Heart right ventricle (tissue), 16 donors: ENCODE results near the gene KDM2B. TPM values are rescaled to one million over a fixed set of nuclear protein-coding genes. Genes with fewer than 3 reads are reported as not detected.
A peak's percentile ranks its signal among the peaks of the same experiment; 100 is the strongest.
"Not testable (repeated sequence)": the region's sequence is repeated elsewhere in the genome, so short reads cannot be mapped to it uniquely, and the experiment has no call there.

Experiments used
- ATAC-seq, 8 donors: fragments of 200-7000 bp; cut with Tn5 transposase; one replicate each; pipeline ENCODE4 v1.9.1; 2020; ENCODE audit warnings: mild to moderate bottlenecking in 8 of 8, moderate library complexity in 8 of 8, moderate number of reproducible peaks in 1 of 8
- DNase-seq, 2 donors: peaks; one replicate each; pipeline ENCODE4 v3.0.0-alpha.2; 2020
- H3K27ac ChIP-seq, 10 donors: fragments of 200-600 bp; sonication (generic) in 2 of 10; one replicate each; pipeline versions ENCODE4 v1.5.0 to v1.8.0; 2020 to 2022; ENCODE audit warnings: mild to moderate bottlenecking in 3 of 10
- H3K27me3 ChIP-seq, 7 donors: fragments of 200-600 bp; one replicate each; pipeline ENCODE4 v1.8.0; 2021 to 2022; ENCODE audit warnings: mild to moderate bottlenecking in 2 of 7
- H3K36me3 ChIP-seq, 9 donors: fragments of 200-600 bp; sonication (generic) in 1 of 9; one replicate each; pipeline versions ENCODE4 v1.5.0 to v1.8.0; 2020 to 2022; ENCODE audit warnings: mild to moderate bottlenecking in 2 of 9
- H3K4me1 ChIP-seq, 9 donors: fragments of 200-600 bp; sonication (generic) in 1 of 9; one replicate each; pipeline versions ENCODE4 v1.5.0 to v1.8.0; 2020 to 2022; ENCODE audit warnings: mild to moderate bottlenecking in 4 of 9
- H3K4me3 ChIP-seq, 10 donors: fragments of 200-600 bp; sonication (generic) in 2 of 10; one replicate each; pipeline versions ENCODE4 v1.5.0 to v1.8.0; 2020 to 2022; ENCODE audit warnings: mild to moderate bottlenecking in 7 of 10, moderate library complexity in 2 of 10
- H3K9me3 ChIP-seq, 11 donors: fragments of 200-600 bp in 10 of 11; sonication (generic) in 2 of 11; one replicate each; pipeline versions ENCODE4 v1.5.0 to v1.8.0; 2013 to 2022; ENCODE audit warnings: mild to moderate bottlenecking in 2 of 11, control low read depth in 1 of 11, moderate library complexity in 1 of 11
- WGBS, 2 donors: extraction: QIAGEN DNeasy Blood & Tissue Kit; methylation state at CpG; one replicate each; pipeline ENCODE4 v1.1.7; 2013; ENCODE audit warnings: inconsistent platforms in 1 of 2; 5-methylcytosine and 5-hydroxymethylcytosine counted together
- intact Hi-C, 10 donors: fragments of 100-400 bp; cut with DNase I; formaldehyde crosslinking; loops; one replicate each; pipeline versions ENCODE4 v1.11.1 to v1.14.2; 2022
- polyA plus RNA-seq, 2 donors: library from polyadenylated mRNA; stranded (reverse); fragments of 200-250 nt; gene quantifications; one replicate each; pipeline ENCODE4 v1.2.3, GENCODE V29; 2013
- total RNA-seq, 10 donors: library from RNA; stranded (reverse); fragmentation: NEBNext Ultra II Directional in 3 of 10; extraction: Animal tissue kit (Norgen Biotek cat#: 25700) in 3 of 10; gene quantifications; one replicate each; pipeline versions ENCODE4 v1.2.1 to v1.2.4, GENCODE V29; 2021 to 2023
- TF ChIP-seq, protein P1 (sequence below), 9 donors: fragments of 200-600 bp; sonication (generic) in 2 of 9; IDR thresholded peaks; one replicate each; pipeline versions ENCODE4 v1.5.0 to v1.8.0; 2021 to 2022; ENCODE audit warnings: antibody characterized with exemption in 9 of 9, mild to moderate bottlenecking in 5 of 9, moderate library complexity in 1 of 9
- donor health status: Arrhythmogenic right ventricular cardiomyopathy.
- donor health status: ischemic (EF 13 %, LVEDD 7.1; RV severe dilation, severe dysfunction).
- donor health status: healthy with polysubstance abuse.
- donor health status: DM: no; HTN: yes; CAD: no.
- donor health status: DM: no; HTN: no; CAD: no.
- donor health status: ischemic (EF 25% LVEDD 6.9; RV normal size, moderate dysfunction).
- donor health status: ischemic (EF 25% LVEDD 5.7; RV mildly dilated, moderate dysfunction).
- donor health status: healthy.
- donor health status: DM: yes; HTN: yes; CAD: no.
- donor health status: Ischemic cardiomyopathy.
- donor health status: ischemic (EF 35%, LVEDD 5.7; RV mildly dilated, moderate dysfunction).
- donor health status: nonischemic (EF 11% LVEDD 7.7; RV severe dilation, severe dysfunction).
- donor health status: DM: yes; HTN: yes; CAD: no.
- donor health status: PGD.
- donor health status: ischemic (EF 29% LVEDD 5.4; RV normal size, mild dysfunction).
- donor health status: nonischemic (EF 23%, LVEDD 6.1; RV moderate dilation, normal function).

The KDM2B gene
- total and polyA plus RNA-seq, 12 donors, result 4.8 to 18.4 (median 13.6) TPM

DNA sequence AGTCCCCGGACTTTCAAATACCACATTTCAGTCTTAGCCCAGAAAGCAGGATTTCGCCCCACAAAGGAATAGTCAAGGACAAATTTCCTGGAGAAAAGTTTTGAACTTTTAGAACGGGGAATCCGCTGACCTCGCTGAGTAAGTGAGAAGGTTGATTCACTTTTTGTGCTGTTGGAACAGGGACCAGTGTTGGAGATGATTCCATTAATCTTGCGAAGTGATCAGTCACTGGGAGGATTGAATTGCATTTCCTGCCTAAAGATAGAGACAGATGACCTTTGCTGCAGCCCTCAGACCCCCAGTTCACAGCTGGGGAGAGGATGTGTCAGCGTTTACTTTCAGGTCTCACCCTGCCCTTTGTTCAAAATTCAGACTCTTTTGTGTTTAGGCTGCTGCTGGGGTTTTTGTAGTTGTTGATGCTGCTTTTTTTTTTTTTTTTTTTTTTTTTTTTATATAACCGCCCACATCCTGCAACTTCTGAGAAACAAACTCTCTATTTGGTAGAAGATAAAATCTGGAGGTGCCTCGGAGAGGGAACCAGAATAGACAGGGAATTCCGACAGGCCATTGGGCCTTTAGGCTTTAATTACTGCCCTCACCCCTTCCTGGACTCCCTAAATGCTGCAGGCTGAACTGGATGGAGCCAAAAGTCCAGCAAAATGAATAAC, 9.8 kb upstream of the KDM2B start:
- Histone ChIP-seq H3K27ac (peak overlapping the region in 9 of 10 donors; percentile 56 to 94 (median 75)), H3K36me3 (no peaks in the 10 kb centered on the region), H3K4me1 (peaks cover 0 to 15% (median 7%) of the 10 kb centered on the region in 9 donors), H3K4me3 (peak overlapping the region in 8 of 10 donors; percentile 36 to 57 (median 51)), H3K9me3 (no peaks in the 10 kb centered on the region), H3K27me3 (no peaks in the 10 kb centered on the region)
- 30 to 45% methylated on average over 10 of the region's 10 CpGs for WGBS, 2 donors
- TF ChIP-seq, protein P1, sequence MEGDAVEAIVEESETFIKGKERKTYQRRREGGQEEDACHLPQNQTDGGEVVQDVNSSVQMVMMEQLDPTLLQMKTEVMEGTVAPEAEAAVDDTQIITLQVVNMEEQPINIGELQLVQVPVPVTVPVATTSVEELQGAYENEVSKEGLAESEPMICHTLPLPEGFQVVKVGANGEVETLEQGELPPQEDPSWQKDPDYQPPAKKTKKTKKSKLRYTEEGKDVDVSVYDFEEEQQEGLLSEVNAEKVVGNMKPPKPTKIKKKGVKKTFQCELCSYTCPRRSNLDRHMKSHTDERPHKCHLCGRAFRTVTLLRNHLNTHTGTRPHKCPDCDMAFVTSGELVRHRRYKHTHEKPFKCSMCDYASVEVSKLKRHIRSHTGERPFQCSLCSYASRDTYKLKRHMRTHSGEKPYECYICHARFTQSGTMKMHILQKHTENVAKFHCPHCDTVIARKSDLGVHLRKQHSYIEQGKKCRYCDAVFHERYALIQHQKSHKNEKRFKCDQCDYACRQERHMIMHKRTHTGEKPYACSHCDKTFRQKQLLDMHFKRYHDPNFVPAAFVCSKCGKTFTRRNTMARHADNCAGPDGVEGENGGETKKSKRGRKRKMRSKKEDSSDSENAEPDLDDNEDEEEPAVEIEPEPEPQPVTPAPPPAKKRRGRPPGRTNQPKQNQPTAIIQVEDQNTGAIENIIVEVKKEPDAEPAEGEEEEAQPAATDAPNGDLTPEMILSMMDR (IDR thresholded peaks at IDR 0.05), result no peak
- peak in 7 of 8 donors; percentile 43 to 73 (median 59) for ATAC-seq
- intact Hi-C loops, result no loop called here
- peak in 1 of 2 donors; percentile 21 for DNase-seq

DNA sequence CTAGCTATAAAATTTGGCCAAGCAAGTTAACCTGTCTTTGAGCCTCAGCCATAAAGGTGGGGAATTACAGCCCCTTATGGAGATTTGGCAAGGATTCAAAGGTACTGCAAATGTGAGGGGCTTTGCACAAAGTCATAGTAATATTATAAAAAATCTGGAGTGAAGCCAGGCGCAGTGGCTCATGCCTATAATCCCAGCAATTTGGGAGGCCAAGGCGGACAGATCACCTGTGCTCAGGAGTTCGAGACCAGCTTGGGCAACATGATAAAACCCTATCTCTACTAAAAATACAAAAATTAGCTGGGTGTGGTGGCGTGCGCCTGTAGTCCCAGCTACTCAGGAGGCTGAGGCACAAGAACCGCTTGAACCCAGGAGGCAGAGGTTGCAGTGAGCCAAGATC, 4.1 kb upstream of the KDM2B start:
- not testable (repeated sequence) for H3K36me3 ChIP-seq, H3K9me3 ChIP-seq, H3K4me3 ChIP-seq, H3K27ac ChIP-seq, ATAC-seq, DNase-seq, H3K27me3 ChIP-seq
- WGBS, 2 donors, result 97 to 98% methylated on average over 6 of the region's 6 CpGs
- H3K4me1 ChIP-seq, result peaks cover 3 to 26% (median 24%) of the 10 kb centered on the region in 9 donors
- intact Hi-C loops, result loop anchor here in 4 of 10 donors (5.0 kb wide), 1 partner anchor 42 kb away; the partner anchor contains the start of gene ORAI1 (in 4 of the 4)

DNA sequence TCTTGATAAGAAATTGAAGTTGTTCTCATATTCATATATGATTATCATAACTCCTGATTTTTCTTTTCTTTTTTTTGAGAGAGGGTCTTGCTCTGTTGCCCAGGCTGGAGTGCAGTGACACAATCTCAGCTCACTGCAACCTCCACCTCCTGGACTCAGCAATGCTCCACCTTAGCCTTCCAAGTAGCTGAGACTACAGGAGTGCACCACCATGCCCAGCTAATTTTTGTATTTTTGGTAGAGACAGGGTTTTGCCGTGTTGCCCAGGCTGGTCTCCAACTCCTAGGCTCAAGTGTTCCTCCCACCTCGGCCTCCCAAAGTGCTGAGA, 2.5 kb upstream of the KDM2B start:
- intact Hi-C loops, result loop anchor here in 4 of 10 donors (5.0 kb wide), 1 partner anchor 44 kb away; the partner anchor contains the start of gene ORAI1 (in 4 of the 4)
- peaks cover 4 to 34% (median 31%) of the 10 kb centered on the region in 9 donors for H3K4me1 ChIP-seq
- H3K27ac ChIP-seq, H3K9me3 ChIP-seq, DNase-seq, H3K36me3 ChIP-seq, H3K27me3 ChIP-seq, H3K4me3 ChIP-seq, ATAC-seq: not testable (repeated sequence)
- 80 to 83% methylated on average over 2 of the region's 2 CpGs for WGBS, 2 donors

DNA sequence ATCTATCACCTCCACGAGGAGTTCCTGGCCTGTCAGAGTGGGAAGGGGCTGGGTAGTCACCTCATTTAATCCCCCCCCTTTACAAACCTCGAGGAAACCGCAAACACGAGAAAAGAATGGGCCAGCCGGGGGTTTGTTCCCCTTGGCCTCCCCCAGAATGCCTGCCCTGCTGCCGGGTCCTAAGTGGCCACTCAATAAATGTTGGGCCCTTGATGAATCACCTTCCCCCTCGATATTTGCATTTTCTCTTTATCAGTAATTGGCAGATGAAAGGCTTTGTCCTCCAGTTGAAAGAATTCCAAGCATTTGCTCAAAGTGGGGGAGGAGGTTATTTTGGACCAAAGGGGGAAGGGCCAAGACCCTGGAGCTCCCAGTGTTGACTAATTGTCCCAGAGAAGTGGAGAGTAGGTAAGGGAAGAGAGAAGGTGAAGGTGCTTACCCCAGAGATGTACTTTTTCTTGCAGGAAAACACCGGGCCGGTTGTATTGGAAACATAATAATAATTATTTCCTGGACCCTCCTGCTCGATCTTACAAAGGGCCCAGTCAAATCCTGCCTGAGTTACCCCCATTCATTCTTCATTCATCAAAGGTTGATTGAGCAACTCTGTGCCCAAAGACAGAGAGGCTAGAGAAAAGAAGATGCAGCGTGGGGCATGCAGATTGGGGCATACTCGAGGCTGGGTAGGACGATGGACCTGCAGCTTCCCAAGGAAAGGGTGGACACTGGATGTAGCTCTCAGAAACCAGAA, 1.9 kb upstream of the KDM2B start:
- Histone ChIP-seq H3K36me3 (no peaks in the 10 kb centered on the region), H3K9me3 (no peaks in the 10 kb centered on the region), H3K27ac (peak overlapping the region in 5 of 10 donors; percentile 83 to 93 (median 86)), H3K4me3 (peak overlapping the region in 3 of 10 donors; percentile 71 to 73 (median 71)), H3K27me3 (no peaks in the 10 kb centered on the region), H3K4me1 (peaks cover 9 to 39% (median 37%) of the 10 kb centered on the region in 9 donors)
- 46 to 51% methylated on average over 13 of the region's 13 CpGs for WGBS, 2 donors
- TF ChIP-seq, protein P1 (IDR thresholded peaks at IDR 0.05), result no peak
- intact Hi-C loops, result loop anchor here in 4 of 10 donors (5.0 kb wide), 1 partner anchor 45 kb away; the partner anchor contains the start of gene ORAI1 (in 4 of the 4)
- ATAC-seq (no peak), DNase-seq (no peak)

DNA sequence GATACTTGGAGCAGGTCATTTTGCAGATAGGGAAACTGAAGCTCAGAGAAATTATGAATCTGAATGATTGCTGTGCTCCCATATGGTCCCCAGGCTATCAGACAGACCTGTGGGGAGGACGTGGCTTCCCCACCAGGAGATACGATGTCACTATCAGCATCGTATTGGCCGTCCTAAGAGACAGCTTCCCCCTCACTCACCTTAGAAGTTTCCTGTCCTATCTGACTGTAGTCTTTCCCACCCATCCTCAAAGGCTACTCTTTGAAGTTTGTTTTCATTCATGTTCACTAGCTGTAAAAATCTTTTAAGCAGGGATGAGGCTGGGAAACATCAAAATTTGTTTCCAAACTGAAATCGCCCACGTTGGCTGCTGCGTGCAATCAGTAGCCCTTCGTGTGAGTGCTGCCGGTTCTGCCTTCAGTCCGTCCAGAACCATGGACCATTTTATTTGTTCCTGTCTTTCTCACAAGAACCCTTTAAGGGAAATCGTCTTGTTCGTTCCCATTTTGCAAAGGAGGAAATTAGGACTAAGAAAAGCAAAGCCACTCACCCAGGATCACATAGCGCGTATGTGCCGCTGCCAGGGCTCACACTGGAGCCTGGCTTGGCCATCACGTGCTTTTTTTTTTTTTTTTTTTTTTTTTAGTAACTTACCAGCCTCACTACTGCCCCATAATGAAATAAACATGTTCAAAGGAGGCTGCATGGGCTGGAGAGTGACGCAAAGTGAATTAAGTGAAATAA, 1.0 kb upstream of the KDM2B start:
- H3K9me3 ChIP-seq, result no peaks in the 10 kb centered on the region
- peak overlapping the region in 9 of 10 donors; percentile 24 to 93 (median 84) for H3K27ac ChIP-seq
- 20 to 29% methylated on average over 17 of the region's 17 CpGs for WGBS, 2 donors
- DNase-seq (peak in 1 of 2 donors; percentile 24), ATAC-seq (peak in 5 of 8 donors; percentile 6 to 64 (median 47))
- no peaks in the 10 kb centered on the region for H3K36me3 ChIP-seq
- peak overlapping the region in 7 of 10 donors; percentile 71 to 92 (median 75) for H3K4me3 ChIP-seq
- peaks cover 13 to 48% (median 46%) of the 10 kb centered on the region in 9 donors for H3K4me1 ChIP-seq
- intact Hi-C loops, result loop anchor here in 4 of 10 donors (5.0 kb wide), 1 partner anchor 45 kb away; the partner anchor contains the start of gene ORAI1 (in 4 of the 4)
- no peaks in the 10 kb centered on the region for H3K27me3 ChIP-seq
- TF ChIP-seq, protein P1 (IDR thresholded peaks at IDR 0.05), result no peak
